Liver (tissue), 9 donors: ENCODE data around the gene ZNF746. TPM values are rescaled to one million over a fixed set of nuclear protein-coding genes. Genes with fewer than 3 reads are reported as not detected.

Experiments used
- DNase-seq: peaks from one replicate; pipeline ENCODE4 v3.0.0-alpha.2; 2017; ENCODE audit warnings: low spot score
- H3K27ac ChIP-seq, 2 donors: one replicate each; pipeline ENCODE4 v1.7.0; 2013; ENCODE audit warnings: inconsistent platforms in 2 of 2, low read length in 2 of 2, control low read depth in 1 of 2, low read depth in 1 of 2, mild to moderate bottlenecking in 1 of 2
- H3K27me3 ChIP-seq, 4 donors: one replicate each; pipeline versions ENCODE4 v1.6.1 to v1.7.0; 2013; ENCODE audit warnings: low read length in 3 of 4, inconsistent platforms in 1 of 4, mild to moderate bottlenecking in 1 of 4, moderate library complexity in 1 of 4; ENCODE audit not compliant: control insufficient read depth in 4 of 4, insufficient read depth in 4 of 4
- H3K36me3 ChIP-seq, 4 donors: one replicate each; pipeline versions ENCODE4 v1.6.1 to v1.7.0; 2013; ENCODE audit warnings: low read length in 3 of 4, mild to moderate bottlenecking in 3 of 4, low read depth in 1 of 4, moderate library complexity in 1 of 4; ENCODE audit not compliant: control insufficient read depth in 4 of 4, insufficient read depth in 3 of 4
- H3K4me1 ChIP-seq, 4 donors: one replicate each; pipeline versions ENCODE4 v1.6.1 to v1.7.0; 2013; ENCODE audit warnings: low read length in 3 of 4, mild to moderate bottlenecking in 3 of 4, moderate library complexity in 1 of 4; ENCODE audit not compliant: control insufficient read depth in 4 of 4, insufficient read depth in 4 of 4
- H3K4me3 ChIP-seq, 3 donors: one replicate each; pipeline versions ENCODE4 v1.6.1 to v1.7.0; 2013; ENCODE audit warnings: low read length in 3 of 3, control low read depth in 1 of 3, low read depth in 1 of 3, mild to moderate bottlenecking in 1 of 3
- H3K9ac ChIP-seq, 2 donors: one replicate each; pipeline ENCODE4 v1.7.0; 2013; ENCODE audit warnings: low read length in 2 of 2, mild to moderate bottlenecking in 2 of 2, moderate library complexity in 2 of 2, control low read depth in 1 of 2, low read depth in 1 of 2
- H3K9me3 ChIP-seq, 4 donors: one replicate each; pipeline versions ENCODE4 v1.6.1 to v1.7.0; 2013; ENCODE audit warnings: low read length in 3 of 4; ENCODE audit not compliant: control insufficient read depth in 4 of 4
- ATF3 ChIP-seq: IDR thresholded peaks from 2 replicates; pipeline ENCODE4 v1.6.1; 2016; ENCODE audit warnings: antibody characterized with exemption
- CTCF ChIP-seq: fragments of 150-350 bp; IDR thresholded peaks from 2 replicates; pipeline ENCODE4 v1.5.1; 2017; ENCODE audit warnings: improper control_type of control experiment, low read depth, low read length; ENCODE audit not compliant: missing input control
- EGR1 ChIP-seq, 2 donors: IDR thresholded peaks; 2 replicates each; pipeline ENCODE4 v1.6.1; 2016 to 2018; ENCODE audit warnings: antibody characterized with exemption in 2 of 2, low read depth in 2 of 2
- FOXA1 ChIP-seq: IDR thresholded peaks from 2 replicates; pipeline ENCODE4 v1.6.1; 2016; ENCODE audit warnings: antibody characterized with exemption
- FOXA2 ChIP-seq: IDR thresholded peaks from 2 replicates; pipeline ENCODE4 v1.6.1; 2016; ENCODE audit warnings: antibody characterized with exemption
- GABPA ChIP-seq, 2 donors: IDR thresholded peaks in 1 of 2; conservative IDR thresholded peaks in 1 of 2; 2 replicates each; pipeline ENCODE4 v1.6.1; 2016; ENCODE audit warnings: antibody characterized with exemption in 2 of 2, mild to moderate bottlenecking in 1 of 2, moderate library complexity in 1 of 2
- HNF4A ChIP-seq, 2 donors: conservative IDR thresholded peaks; 2 replicates each; pipeline ENCODE4 v1.6.1; 2016; ENCODE audit warnings: antibody characterized with exemption in 2 of 2, mild to moderate bottlenecking in 2 of 2
- HNF4G ChIP-seq: IDR thresholded peaks from 2 replicates; pipeline ENCODE4 v1.6.1; 2016; ENCODE audit warnings: antibody characterized with exemption
- JUND ChIP-seq, 2 donors: IDR thresholded peaks; 2 replicates each; pipeline ENCODE4 v1.6.1; 2016; ENCODE audit warnings: antibody characterized with exemption in 2 of 2
- MAX ChIP-seq: IDR thresholded peaks from 2 replicates; pipeline ENCODE4 v1.6.1; 2016; ENCODE audit warnings: antibody characterized with exemption
- NR2F2 ChIP-seq: IDR thresholded peaks from 2 replicates; pipeline ENCODE4 v1.6.1; 2016; ENCODE audit warnings: antibody characterized with exemption
- RAD21 ChIP-seq, 2 donors: IDR thresholded peaks; 2 replicates each; pipeline ENCODE4 v1.6.1; 2016; ENCODE audit warnings: antibody characterized with exemption in 2 of 2, mild to moderate bottlenecking in 2 of 2
- REST ChIP-seq: IDR thresholded peaks from 2 replicates; pipeline ENCODE4 v1.6.1; 2016; ENCODE audit warnings: antibody characterized with exemption, mild to moderate bottlenecking
- RXRA ChIP-seq, 2 donors: IDR thresholded peaks; 2 replicates each; pipeline ENCODE4 v1.6.1; 2017 to 2018; ENCODE audit warnings: antibody characterized with exemption in 2 of 2, mild to moderate bottlenecking in 1 of 2
- SP1 ChIP-seq: IDR thresholded peaks from 2 replicates; pipeline ENCODE4 v1.6.1; 2018; ENCODE audit warnings: antibody characterized with exemption, mild to moderate bottlenecking
- TAF1 ChIP-seq: conservative IDR thresholded peaks from 2 replicates; pipeline ENCODE4 v1.6.1; 2016; ENCODE audit warnings: antibody characterized with exemption, mild to moderate bottlenecking
- YY1 ChIP-seq: IDR thresholded peaks from 2 replicates; pipeline ENCODE4 v1.6.1; 2016; ENCODE audit warnings: antibody characterized with exemption, mild to moderate bottlenecking
- ZBTB33 ChIP-seq: IDR thresholded peaks from 2 replicates; pipeline ENCODE4 v1.6.1; 2016; ENCODE audit warnings: antibody characterized with exemption
- WGBS: extraction: QIAGEN DNeasy Blood & Tissue Kit; methylation state at CpG from one replicate; pipeline ENCODE4 v1.1.7; 2013; 5-methylcytosine and 5-hydroxymethylcytosine counted together
- polyA plus RNA-seq, 2 donors: library from polyadenylated mRNA; stranded (reverse) in 1 of 2; unstranded in 1 of 2; fragments of 200-250 nt in 1 of 2; fragments of >200 nt in 1 of 2; fragmentation: Nextera tagmentation in 1 of 2; extraction: Ambion mirVana in 1 of 2; gene quantifications; one replicate each; pipeline versions ENCODE4 v1.2.1 to v1.2.3, GENCODE V29; 2013 to 2015
- total RNA-seq, 2 donors: library from RNA; depleted of rRNA; stranded (reverse); fragments of >200 nt; gene quantifications; one replicate each; pipeline ENCODE4 v1.2.3, GENCODE V29; 2014
- donor health status: healthy.
- donor health status: healthy.
- donor health status: healthy.
- donor health status: healthy.
- donor health status: healthy.

Gene ZNF746
- total and polyA plus RNA-seq, 4 donors = 3.8 to 13.5 (median 9.2) TPM

- Histone ChIP-seq H3K4me1 (peaks cover 5 to 19% (median 15%) of the 10 kb centered on the region in 4 donors), H3K27me3 (no peaks in the 10 kb centered on the region), H3K9ac (no peak overlapping the region), H3K4me3 (peak overlapping the region; percentile 27 to 97 (median 67)), H3K36me3 (peaks cover 0 to 8% (median 5%) of the 10 kb centered on the region in 4 donors), H3K27ac (no peak overlapping the region), H3K9me3 (no peaks in the 10 kb centered on the region)
- WGBS = 2% methylated on average over 145 of the region's 145 CpGs
- TF ChIP-seq MAX (no peak), TAF1 (no peak), GABPA (IDR thresholded peaks at IDR 0.05 in 1 of 2, conservative IDR thresholded peaks at IDR 0.05 in 1 of 2) (no peak), REST (no peak), SP1 (no peak), CTCF (no peak), HNF4A (conservative IDR thresholded peaks at IDR 0.05) (no peak), EGR1 (IDR thresholded peaks at IDR 0.05; ENCODE audit: low read depth in 2 of 2) (no peak), YY1 (no peak), ZBTB33 (no peak), ATF3 (no peak), FOXA1 (no peak), FOXA2 (no peak), JUND (IDR thresholded peaks at IDR 0.05) (no peak), RAD21 (IDR thresholded peaks at IDR 0.05) (no peak), NR2F2 (no peak), HNF4G (no peak), RXRA (IDR thresholded peaks at IDR 0.05) (no peak)
- DNase-seq = no peak
Observed at GRCh38 chr7:149459540-149460452, 37.8 kb downstream of the ZNF746 start.
